H1 (cell line): ENCODE results near the gene TSFM. TPM values are rescaled to one million over a fixed set of nuclear protein-coding genes. Genes with fewer than 3 reads are reported as not detected.

Experiments
- CTCF ChIA-PET: fragments of 300-600 bp; sonication (Branson Sonifier 250); formaldehyde crosslinking; loops from one replicate; lab custom pipeline; 2021; ENCODE audit not compliant: partially characterized antibody; lab: Charles Lee
- POLR2A ChIA-PET: fragments of 300-600 bp; sonication (Branson Sonifier 250); formaldehyde crosslinking; loops from one replicate; lab custom pipeline; 2021; ENCODE audit warnings: inconsistent platforms; ENCODE audit not compliant: partially characterized antibody; lab: Charles Lee
- DNase-seq, 2 experiments: peaks; one replicate each; pipeline versions ENCODE4 v3.0.0 to v3.0.0-alpha.2; 2010 to 2022; ENCODE audit warnings: low spot score in 2 of 2, low read depth in 1 of 2, mixed read lengths in 1 of 2
- FAIRE-seq: peaks from 2 replicates; lab custom pipeline; 2011; peaks lifted over from hg19 to GRCh38; lab: Jason Lieb, UNC
- H2AFZ ChIP-seq: 2 replicates; pipeline ENCODE4 v1.8.1; 2012; ENCODE audit warnings: low read length, inconsistent platforms
- H2AK5ac ChIP-seq: 2 replicates; pipeline ENCODE4 v1.6.1; 2013; ENCODE audit warnings: low read depth, low read length
- H2BK120ac ChIP-seq: replicated peaks from 2 replicates; pipeline ENCODE3; 2013; ENCODE audit warnings: low read depth, low read length, inconsistent platforms
- H2BK12ac ChIP-seq: 2 replicates; pipeline ENCODE4 v1.6.1; 2013; ENCODE audit warnings: low read depth, low read length
- H2BK15ac ChIP-seq: 2 replicates; pipeline ENCODE4 v1.6.1; 2013; ENCODE audit warnings: low read length
- H2BK20ac ChIP-seq: 2 replicates; pipeline ENCODE4 v1.6.1; 2013; ENCODE audit warnings: low read length
- H2BK5ac ChIP-seq: 2 replicates; pipeline ENCODE4 v1.6.1; 2013; ENCODE audit warnings: low read depth, low read length
- H3K14ac ChIP-seq: 2 replicates; pipeline ENCODE4 v1.6.1; 2013; ENCODE audit warnings: inconsistent platforms; ENCODE audit not compliant: insufficient read length
- H3K18ac ChIP-seq: 2 replicates; pipeline ENCODE4 v1.6.1; 2013; ENCODE audit warnings: low read length; ENCODE audit errors: extremely low read depth
- H3K23ac ChIP-seq: 2 replicates; pipeline ENCODE4 v1.6.1; 2013; ENCODE audit warnings: inconsistent platforms; ENCODE audit not compliant: insufficient read length
- H3K23me2 ChIP-seq: 2 replicates; pipeline ENCODE4 v1.6.1; 2013; ENCODE audit warnings: low read depth, low read length
- H3K27ac ChIP-seq: 2 replicates; pipeline ENCODE4 v1.6.1; 2011; ENCODE audit warnings: low read depth, low read length, inconsistent platforms
- H3K27me3 ChIP-seq, 4 experiments: replicated peaks in 1 of 4; 1 replicate in 1 of 4; 2 replicates in 3 of 4; pipeline versions ENCODE4 v1.6.1 to v1.8.1; 2011 to 2013; ENCODE audit warnings: low read length in 3 of 4, mild to moderate bottlenecking in 3 of 4, inconsistent platforms in 2 of 4, mixed read lengths in 2 of 4, moderate library complexity in 1 of 4; ENCODE audit not compliant: control insufficient read depth in 3 of 4, insufficient read depth in 3 of 4; ENCODE audit errors: extremely low read depth in 1 of 4
- H3K36me3 ChIP-seq, 4 experiments: 2 replicates each; pipeline versions ENCODE4 v1.6.1 to v1.8.1; 2011 to 2013; ENCODE audit warnings: mild to moderate bottlenecking in 4 of 4, low read length in 3 of 4, moderate library complexity in 2 of 4, control low read depth in 1 of 4, inconsistent platforms in 1 of 4; ENCODE audit not compliant: insufficient read depth in 4 of 4, control insufficient read depth in 2 of 4
- H3K4ac ChIP-seq: replicated peaks from 2 replicates; pipeline ENCODE3; 2013; ENCODE audit warnings: low read length, low read depth, mixed read lengths, inconsistent platforms; ENCODE audit not compliant: insufficient read length
- H3K4me1 ChIP-seq, 4 experiments: replicated peaks in 1 of 4; 1 replicate in 1 of 4; 2 replicates in 3 of 4; pipeline versions ENCODE4 v1.6.1 to v1.8.1; 2011 to 2013; ENCODE audit warnings: low read length in 3 of 4, inconsistent platforms in 2 of 4, mixed read lengths in 1 of 4; ENCODE audit not compliant: insufficient read depth in 4 of 4, control insufficient read depth in 3 of 4
- H3K4me2 ChIP-seq, 2 experiments: 2 replicates each; pipeline versions ENCODE4 v1.6.1 to v1.8.1; 2011 to 2013; ENCODE audit warnings: low read depth in 2 of 2, low read length in 2 of 2, control low read depth in 1 of 2, inconsistent platforms in 1 of 2, mild to moderate bottlenecking in 1 of 2; ENCODE audit not compliant: insufficient read depth in 1 of 2
- H3K4me3 ChIP-seq, 4 experiments: fragments of 200-600, 300-600 bp in 1 of 4; sonication (generic), shearing (Covaris generic), sonication (Bioruptor Twin) in 1 of 4; 2 replicates each; pipeline versions ENCODE4 v1.5.1 to v1.8.1; 2011 to 2016; ENCODE audit warnings: low read length in 4 of 4, low read depth in 3 of 4, control low read depth in 2 of 4, inconsistent platforms in 2 of 4, mild to moderate bottlenecking in 2 of 4, mixed read lengths in 1 of 4, moderate library complexity in 1 of 4; ENCODE audit not compliant: insufficient read depth in 2 of 4; ENCODE audit errors: extremely low read depth in 1 of 4
- H3K56ac ChIP-seq: replicated peaks from 2 replicates; pipeline ENCODE3; 2013; ENCODE audit warnings: low read depth, mild to moderate bottlenecking, mixed read lengths, low read length, inconsistent platforms; ENCODE audit not compliant: insufficient read length
- H3K79me1 ChIP-seq: 2 replicates; pipeline ENCODE4 v1.6.1; 2013; ENCODE audit warnings: low read depth, low read length, control low read depth
- H3K79me2 ChIP-seq, 2 experiments: 2 replicates each; pipeline versions ENCODE4 v1.6.1 to v1.8.1; 2012 to 2013; ENCODE audit warnings: low read length in 2 of 2, mild to moderate bottlenecking in 2 of 2, inconsistent platforms in 1 of 2; ENCODE audit not compliant: insufficient read depth in 2 of 2, control insufficient read depth in 1 of 2
- H3K9ac ChIP-seq, 4 experiments: replicated peaks in 1 of 4; 1 replicate in 1 of 4; 2 replicates in 3 of 4; pipeline versions ENCODE4 v1.6.1 to v1.8.1; 2011 to 2013; ENCODE audit warnings: low read depth in 3 of 4, low read length in 3 of 4, control low read depth in 2 of 4, mild to moderate bottlenecking in 2 of 4, moderate library complexity in 2 of 4, inconsistent platforms in 1 of 4; ENCODE audit errors: extremely low read depth in 1 of 4
- H3K9me3 ChIP-seq, 2 experiments: 2 replicates each; pipeline versions ENCODE4 v1.6.1 to v1.8.1; 2012 to 2013; ENCODE audit warnings: mild to moderate bottlenecking in 2 of 2, moderate library complexity in 2 of 2, control low read depth in 1 of 2, inconsistent platforms in 1 of 2, low read depth in 1 of 2, low read length in 1 of 2, mixed read lengths in 1 of 2; ENCODE audit not compliant: insufficient read depth in 2 of 2
- H4K20me1 ChIP-seq, 2 experiments: replicated peaks in 1 of 2; 2 replicates each; pipeline versions ENCODE3 to v1.8.1; 2011 to 2013; ENCODE audit warnings: inconsistent platforms in 2 of 2, low read length in 2 of 2, mild to moderate bottlenecking in 1 of 2; ENCODE audit not compliant: insufficient read depth in 2 of 2, control insufficient read depth in 1 of 2
- H4K5ac ChIP-seq: 2 replicates; pipeline ENCODE4 v1.6.1; 2013; ENCODE audit warnings: low read length, low read depth, mixed read lengths, inconsistent platforms; ENCODE audit not compliant: insufficient read length
- H4K8ac ChIP-seq: 2 replicates; pipeline ENCODE4 v1.8.0; 2013; ENCODE audit warnings: mild to moderate bottlenecking, moderate library complexity, low read length, inconsistent platforms; ENCODE audit not compliant: insufficient read depth; ENCODE audit errors: extremely low read depth
- H4K91ac ChIP-seq: replicated peaks from 2 replicates; pipeline ENCODE3; 2013; ENCODE audit warnings: low read length, mixed read lengths, inconsistent platforms; ENCODE audit not compliant: insufficient read length
- WGBS, 2 experiments: shearing (Covaris generic) in 1 of 2; methylation state at CpG; one replicate each; pipeline versions ENCODE4 v1.1.6 to v1.1.7; 2013 to 2015; ENCODE audit warnings: low lambda C conversion rate in 2 of 2, mixed read lengths in 2 of 2, inconsistent platforms in 1 of 2, low coverage in 1 of 2, missing lambda C conversion rate in 1 of 2; ENCODE audit not compliant: insufficient replicate concordance in 2 of 2, insufficient coverage in 1 of 2, insufficient read length in 1 of 2; ENCODE audit errors: extremely low coverage in 1 of 2, missing lambda C conversion rate in 1 of 2; 5-methylcytosine and 5-hydroxymethylcytosine counted together
- polyA plus RNA-seq, 7 experiments: library from polyadenylated mRNA; depleted of rRNA in 3 of 7; stranded (reverse) in 5 of 7; unstranded in 2 of 7; fragments of >200 nt in 5 of 7; fragments of 200-250 nt in 2 of 7; gene quantifications; 1 replicate in 5 of 7; 2 replicates in 1 of 7; 4 replicates in 1 of 7; pipeline versions ENCODE4 v1.2.1 to v1.2.3, GENCODE V29; 2011 to 2013; ENCODE audit warnings: missing spikeins in 2 of 7, mixed read lengths in 2 of 7
- total RNA-seq: library from RNA; stranded (reverse); fragmentation: NEBNext Ultra II Directional; extraction: Animal tissue kit (Norgen Biotek cat#: 25700); gene quantifications from 2 replicates; pipeline ENCODE4 v1.2.1, GENCODE V29; 2021
- TF ChIP-seq, protein P1 (sequence below): IDR thresholded peaks from 2 replicates; pipeline ENCODE4 v1.6.1; 2011; ENCODE audit warnings: low read depth, mild to moderate bottlenecking, low read length; ENCODE audit not compliant: insufficient read depth

The TSFM gene
- total and polyA plus RNA-seq, 2 of the 8 experiments (the other 6 are each of a cell fraction or from before 2014, with no cell fraction given): 17.4 to 49.8 TPM

DNA sequence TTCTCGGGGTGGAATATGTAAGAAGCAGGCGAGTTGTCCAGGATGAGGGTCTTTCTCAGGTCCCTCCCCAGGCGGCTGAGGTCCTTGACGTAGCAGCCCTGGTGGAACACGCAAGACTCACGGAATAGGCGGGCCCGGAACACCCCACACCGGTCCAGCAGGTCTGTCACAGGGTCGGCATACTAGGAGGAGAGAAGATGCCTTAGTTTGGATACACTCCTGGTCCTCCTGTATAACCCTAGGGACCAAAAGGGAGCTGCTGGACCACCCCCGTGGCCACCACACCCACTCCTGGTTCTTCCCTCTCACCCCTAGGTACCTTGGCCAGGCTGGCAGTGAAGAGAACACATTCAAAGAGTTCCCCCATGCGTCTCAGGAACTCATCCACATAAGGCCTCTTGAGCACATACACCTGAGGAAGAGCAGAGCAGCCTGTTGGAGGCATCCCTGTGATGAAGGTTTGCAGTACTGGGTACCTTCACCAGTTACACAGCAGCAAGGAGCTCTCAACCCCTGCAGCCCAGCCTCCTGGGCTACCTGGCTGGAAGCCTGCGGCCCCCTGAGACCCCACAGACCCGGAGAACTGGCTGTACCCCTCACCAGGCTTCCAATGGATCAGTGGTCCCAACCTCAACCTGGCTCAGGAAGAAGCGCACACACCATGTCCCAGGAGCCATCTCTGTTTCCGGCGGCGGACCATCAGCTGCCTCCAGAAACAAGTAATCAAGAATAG lies 41.5 kb downstream of the TSFM start:
- Histone ChIP-seq H2AK5ac (no peak overlapping the region), H3K27ac (no peak overlapping the region), H3K4ac (no peak overlapping the region), H3K18ac (no peak overlapping the region), H3K4me2 (no peak overlapping the region), H2BK15ac (no peak overlapping the region), H3K23me2 (no peaks in the 10 kb centered on the region), H3K36me3 (peaks cover 27 to 74% (median 61%) of the 10 kb centered on the region in 4 experiments), H3K4me3 (no peak overlapping the region), H3K9me3 (no peaks in the 10 kb centered on the region), H2BK5ac (no peak overlapping the region), H2BK12ac (no peak overlapping the region), H4K8ac (no peak overlapping the region; the same call in 1 of the 2 replicates), H4K5ac (no peak overlapping the region), H3K23ac (no peak overlapping the region), H3K56ac (no peak overlapping the region), H3K79me1 (no peaks in the 10 kb centered on the region), H3K9ac (no peak overlapping the region), H3K4me1 (no peaks in the 10 kb centered on the region), H2BK120ac (no peak overlapping the region)
- CTCF ChIA-PET: interaction anchor here (0.6 to 8.6 kb wide), 11 partner anchors 8 to 1799 kb away, joined by 3 to 94 read pairs (median 6); partner anchors contain the start of gene CTDSP2
- no peak for DNase-seq
- 89% methylated on average over 18 of the region's 18 CpGs; no CpG with 5 or more reads in 1 of the 2 experiments for WGBS, 2 experiments
- POLR2A ChIA-PET: interaction anchor here (1.0 to 3.9 kb wide), 7 partner anchors 9 to 45 kb away, joined by 3 to 17 read pairs (median 4); partner anchors contain the start of genes CTDSP2 and TSFM
- TF ChIP-seq, protein P1, sequence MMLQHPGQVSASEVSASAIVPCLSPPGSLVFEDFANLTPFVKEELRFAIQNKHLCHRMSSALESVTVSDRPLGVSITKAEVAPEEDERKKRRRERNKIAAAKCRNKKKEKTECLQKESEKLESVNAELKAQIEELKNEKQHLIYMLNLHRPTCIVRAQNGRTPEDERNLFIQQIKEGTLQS: no peak
- TF ChIP-seq, all 59 proteins: peak for 0
- H2AFZ ChIP-seq: no peak overlapping the region
- H2BK20ac ChIP-seq: no peak overlapping the region
- no peak for FAIRE-seq
- H4K91ac ChIP-seq: no peak overlapping the region
- H4K20me1 ChIP-seq: peaks cover 14 to 17% of the 10 kb centered on the region in 2 experiments
- H3K14ac ChIP-seq: no peak overlapping the region
- H3K27me3 ChIP-seq: no peaks in the 10 kb centered on the region
- peaks cover 0 to under 1% of the 10 kb centered on the region in 2 experiments; a peak in 1 of 4 replicates for H3K79me2 ChIP-seq
